Activated T-helper 17 cell treated with anti-CD3 and anti-CD28 coated beads, Interleukin-2, amount 50 U/mL, for 72 hours (primary cell): ENCODE results near the gene ZG16B. TPM values are rescaled to one million over a fixed set of nuclear protein-coding genes. Genes with fewer than 3 reads are reported as not detected.
A peak's percentile ranks its signal among the peaks of the same experiment; 100 is the strongest.

Experiments used
- ATAC-seq: fragments of 150-1000 bp; cut with Tn5 transposase; replicated peaks from 2 replicates; pipeline ENCODE4 v1.10.0; 2021; ENCODE audit warnings: mild to moderate bottlenecking, moderate library complexity
- H3K27ac Mint-ChIP-seq: one replicate; pipeline ENCODE4 v1.8.0; 2022; ENCODE audit warnings: mixed read lengths
- H3K27me3 Mint-ChIP-seq: one replicate; pipeline ENCODE4 v1.8.0; 2022; ENCODE audit warnings: mixed read lengths
- H3K36me3 Mint-ChIP-seq: one replicate; pipeline ENCODE4 v1.8.0; 2022; ENCODE audit warnings: low read depth, mild to moderate bottlenecking, mixed read lengths
- H3K4me1 Mint-ChIP-seq: one replicate; pipeline ENCODE4 v1.8.0; 2022; ENCODE audit warnings: mixed read lengths
- H3K4me3 Mint-ChIP-seq: one replicate; pipeline ENCODE4 v1.8.0; 2022; ENCODE audit warnings: mild to moderate bottlenecking, mixed read lengths
- H3K9me3 Mint-ChIP-seq: one replicate; pipeline ENCODE4 v1.8.0; 2022; ENCODE audit warnings: mixed read lengths
- total RNA-seq, 2 donors: library from RNA; stranded (reverse); gene quantifications; one replicate each; pipeline ENCODE4 v1.2.3, GENCODE V29; 2022

The ZG16B gene
- 1 to 10 TPM; 4.0 to 5.7 TPM for total RNA-seq

- Mint-ChIP-seq H3K36me3 (no peaks in the 10 kb centered on the region), H3K9me3 (no peaks in the 10 kb centered on the region), H3K27me3 (peaks cover 8% of the 10 kb centered on the region), H3K27ac (no peak within 1 kb of the TSS), H3K4me1 (peaks cover 3% of the 10 kb centered on the region), H3K4me3 (peak within 1 kb of the TSS; percentile 12)
- peak; percentile 47 for ATAC-seq
Measured at GRCh38 chr16:2829501-2830354, at the start of gene ZG16B. Gene ZG16B, plus strand, starts transcription at chr16:2830303. Its CDS starts 139 bp downstream, at chr16:2830442.

GRCh38 chr16:2782583-2783351, 47.3 kb upstream of the ZG16B start:
- no peaks in the 10 kb centered on the region for H3K9me3 Mint-ChIP-seq
- H3K4me3 Mint-ChIP-seq = no peak overlapping the region
- H3K27ac Mint-ChIP-seq = peak overlapping the region; percentile 22
- ATAC-seq = no peak
- no peaks in the 10 kb centered on the region for H3K27me3 Mint-ChIP-seq
- H3K4me1 Mint-ChIP-seq = peaks cover 5% of the 10 kb centered on the region
- H3K36me3 Mint-ChIP-seq = peaks cover 7% of the 10 kb centered on the region

DNA sequence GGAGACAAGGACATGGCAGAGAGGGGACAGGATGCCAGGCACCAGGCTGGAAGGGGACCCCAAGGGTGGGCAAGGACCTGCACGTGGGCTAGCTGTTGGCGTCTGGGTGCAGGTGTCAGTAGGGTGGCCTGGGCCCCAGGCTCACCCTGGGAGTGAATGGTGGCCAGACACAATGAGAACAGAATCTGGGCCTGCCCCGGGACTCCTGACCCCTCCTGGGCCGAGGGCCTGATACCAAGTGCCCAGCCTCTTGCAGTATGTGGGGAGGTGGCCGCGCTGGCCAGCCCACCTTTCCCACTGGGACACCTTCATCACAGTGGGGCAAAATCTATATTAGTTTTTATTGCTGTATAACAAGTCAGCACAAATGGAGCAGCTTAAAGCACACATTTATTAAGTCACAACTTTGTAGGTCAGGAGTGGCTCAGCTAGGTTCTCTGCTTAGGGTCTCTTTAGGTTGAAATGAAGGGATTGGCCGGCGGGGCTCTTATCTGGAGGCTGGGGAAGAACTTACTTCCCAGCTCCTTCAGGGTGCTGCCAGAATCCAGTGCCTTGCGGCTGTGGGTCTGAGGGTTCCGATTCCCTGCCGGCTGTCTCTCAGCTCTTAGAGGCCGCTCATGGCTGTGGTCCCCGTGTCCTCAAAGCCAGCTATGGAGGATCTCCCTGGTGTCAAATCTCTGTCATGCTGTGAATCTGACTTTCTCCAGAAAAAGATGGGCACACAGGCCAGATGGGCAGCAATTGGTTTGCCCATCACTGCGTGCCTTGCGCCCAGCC, 46.3 kb upstream of the ZG16B start:
- H3K27me3 Mint-ChIP-seq = no peaks in the 10 kb centered on the region
- H3K4me3 Mint-ChIP-seq = peak overlapping the region; percentile 84
- no peaks in the 10 kb centered on the region for H3K4me1 Mint-ChIP-seq
- ATAC-seq = no peak
- H3K36me3 Mint-ChIP-seq = no peaks in the 10 kb centered on the region
- H3K9me3 Mint-ChIP-seq = no peaks in the 10 kb centered on the region
- H3K27ac Mint-ChIP-seq = peak overlapping the region; percentile 22

- ATAC-seq = no peak
- Mint-ChIP-seq H3K27ac (peak overlapping the region; percentile 81), H3K36me3 (no peaks in the 10 kb centered on the region), H3K4me1 (no peaks in the 10 kb centered on the region), H3K27me3 (peaks cover 2% of the 10 kb centered on the region), H3K4me3 (peak overlapping the region; percentile 84), H3K9me3 (no peaks in the 10 kb centered on the region)
Measured at GRCh38 chr16:2784358-2785100, 45.6 kb upstream of the ZG16B start.

- Mint-ChIP-seq H3K36me3 (no peaks in the 10 kb centered on the region), H3K4me1 (no peaks in the 10 kb centered on the region), H3K27me3 (peaks cover 6% of the 10 kb centered on the region), H3K27ac (peak overlapping the region; percentile 81), H3K4me3 (peak overlapping the region; percentile 84), H3K9me3 (no peaks in the 10 kb centered on the region)
- ATAC-seq = peak; percentile 79
Measured at GRCh38 chr16:2785101-2785991, 44.8 kb upstream of the ZG16B start.

- no peaks in the 10 kb centered on the region for H3K9me3 Mint-ChIP-seq
- H3K27ac Mint-ChIP-seq = no peak overlapping the region
- peaks cover 10% of the 10 kb centered on the region for H3K27me3 Mint-ChIP-seq
- H3K4me1 Mint-ChIP-seq = no peaks in the 10 kb centered on the region
- ATAC-seq = no peak
- H3K4me3 Mint-ChIP-seq = peak overlapping the region; percentile 36
- H3K36me3 Mint-ChIP-seq = no peaks in the 10 kb centered on the region
Measured at GRCh38 chr16:2786061-2786825, 43.9 kb upstream of the ZG16B start.

DNA sequence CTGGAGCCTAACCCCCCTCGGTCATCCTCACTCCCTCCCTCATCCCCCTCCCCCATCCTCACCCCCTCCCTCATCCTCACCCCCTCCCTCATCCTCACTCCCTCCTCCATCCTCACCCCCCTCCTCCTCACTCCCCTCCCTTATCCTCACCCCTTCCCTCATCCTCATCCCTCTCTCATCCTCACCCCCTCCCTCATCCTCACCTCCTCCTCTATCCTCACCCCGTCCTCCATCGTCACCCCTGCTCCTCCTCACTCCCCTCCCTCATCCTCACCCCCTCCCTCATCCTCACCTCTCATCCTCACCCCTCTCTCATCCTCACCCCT, 43.3 kb upstream of the ZG16B start:
- ATAC-seq = no peak
- no peaks in the 10 kb centered on the region for H3K4me1 Mint-ChIP-seq
- peaks cover 12% of the 10 kb centered on the region for H3K27me3 Mint-ChIP-seq
- H3K36me3 Mint-ChIP-seq = no peaks in the 10 kb centered on the region
- H3K9me3 Mint-ChIP-seq = no peaks in the 10 kb centered on the region
- no peak overlapping the region for H3K4me3 Mint-ChIP-seq
- H3K27ac Mint-ChIP-seq = no peak overlapping the region

- Mint-ChIP-seq H3K9me3 (no peaks in the 10 kb centered on the region), H3K36me3 (no peaks in the 10 kb centered on the region), H3K27me3 (peaks cover 15% of the 10 kb centered on the region), H3K4me3 (peak within 1 kb of the TSS; percentile 36), H3K27ac (no peak within 1 kb of the TSS), H3K4me1 (no peaks in the 10 kb centered on the region)
- no peak for ATAC-seq
Measured at GRCh38 chr16:2787406-2787805, 42.7 kb upstream of the ZG16B start, which contains the start of gene PRSS33. Gene PRSS33, minus strand, starts transcription at chr16:2787560. Its CDS starts 1,013 bp downstream, at chr16:2786547.

GRCh38 chr16:2787961-2788360, 42.1 kb upstream of the ZG16B start:
- peaks cover 15% of the 10 kb centered on the region for H3K27me3 Mint-ChIP-seq
- no peak overlapping the region for H3K4me3 Mint-ChIP-seq
- H3K27ac Mint-ChIP-seq = no peak overlapping the region
- H3K4me1 Mint-ChIP-seq = no peaks in the 10 kb centered on the region
- ATAC-seq = no peak
- H3K9me3 Mint-ChIP-seq = no peaks in the 10 kb centered on the region
- H3K36me3 Mint-ChIP-seq = no peaks in the 10 kb centered on the region

DNA sequence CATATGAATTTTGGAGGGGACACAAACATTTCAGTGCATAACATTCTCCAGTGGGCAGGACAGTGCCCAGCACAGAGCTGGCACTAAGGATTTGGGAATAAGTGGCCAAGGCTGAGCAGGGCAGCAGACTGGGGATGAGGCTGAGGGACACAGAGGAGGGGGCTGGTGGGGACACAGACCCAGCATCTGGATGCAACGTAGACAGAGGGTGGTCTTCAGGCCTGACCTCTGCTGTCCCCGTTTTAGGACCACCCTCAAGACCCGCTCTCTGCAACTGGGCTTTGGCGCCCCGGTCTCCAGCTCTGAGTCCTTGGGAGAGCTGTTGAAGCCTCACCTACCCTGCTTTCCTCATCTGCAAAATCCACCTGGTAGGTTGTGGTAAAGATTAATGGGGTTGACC, 39.5 kb upstream of the ZG16B start:
- H3K27me3 Mint-ChIP-seq = peaks cover 15% of the 10 kb centered on the region

GRCh38 chr16:2791174-2791573, 38.9 kb upstream of the ZG16B start:
- no peaks in the 10 kb centered on the region for H3K9me3 Mint-ChIP-seq
- H3K27me3 Mint-ChIP-seq = peaks cover 15% of the 10 kb centered on the region
- no peak for ATAC-seq
- H3K4me1 Mint-ChIP-seq = no peaks in the 10 kb centered on the region
- no peak overlapping the region for H3K27ac Mint-ChIP-seq
- H3K36me3 Mint-ChIP-seq = no peaks in the 10 kb centered on the region
- no peak overlapping the region for H3K4me3 Mint-ChIP-seq

More for the DNA sequence above, 39.5 kb upstream of the ZG16B start:
- ATAC-seq = no peak
- H3K27ac Mint-ChIP-seq = no peak overlapping the region
- no peak overlapping the region for H3K4me3 Mint-ChIP-seq
- H3K36me3 Mint-ChIP-seq = no peaks in the 10 kb centered on the region
- H3K4me1 Mint-ChIP-seq = no peaks in the 10 kb centered on the region
- no peaks in the 10 kb centered on the region for H3K9me3 Mint-ChIP-seq

DNA sequence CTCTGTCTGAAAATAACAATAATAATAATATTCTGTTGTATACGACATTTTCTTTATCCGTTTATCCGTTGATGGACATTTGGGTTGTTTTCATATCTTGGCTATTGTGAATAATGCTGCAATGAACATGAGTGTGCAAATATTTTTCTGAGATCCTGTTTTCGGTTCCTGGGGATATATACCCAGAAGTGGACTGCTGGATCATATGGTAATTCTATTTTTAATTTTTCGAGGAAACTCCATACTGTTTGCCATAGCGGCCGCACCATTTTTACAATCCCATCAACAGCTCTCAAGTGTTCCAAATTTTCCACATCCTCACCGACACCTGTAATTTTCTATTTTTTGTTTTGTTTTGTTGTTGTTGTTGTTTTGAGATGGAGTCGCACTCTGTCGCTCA, 37.2 kb upstream of the ZG16B start:
- H3K4me3 Mint-ChIP-seq = no peak overlapping the region
- H3K27me3 Mint-ChIP-seq = peaks cover 15% of the 10 kb centered on the region
- no peaks in the 10 kb centered on the region for H3K36me3 Mint-ChIP-seq
- H3K9me3 Mint-ChIP-seq = no peaks in the 10 kb centered on the region
- H3K4me1 Mint-ChIP-seq = no peaks in the 10 kb centered on the region
- no peak for ATAC-seq
- H3K27ac Mint-ChIP-seq = no peak overlapping the region
